Measurements from ENCODE around the gene ITIH5.

GRCh38 chr10:7519351-7519750 is 147.4 kb downstream of the ITIH5 start:
- no peak for TF ChIP-seq CTCF (IDR thresholded peaks at IDR 0.05; ENCODE audit: poor library complexity, severe bottlenecking)
- TF ChIP-seq EP300 (conservative IDR thresholded peaks at IDR 0.05; ENCODE audit: poor library complexity, severe bottlenecking) = no peak
- no peak for TF ChIP-seq EZH2 (IDR thresholded peaks at IDR 0.05; ENCODE audit: borderline replicate concordance, insufficient read depth, low read length, poor library complexity, severe bottlenecking)
